Measurements from ENCODE around the gene EEF1G.

DNA sequence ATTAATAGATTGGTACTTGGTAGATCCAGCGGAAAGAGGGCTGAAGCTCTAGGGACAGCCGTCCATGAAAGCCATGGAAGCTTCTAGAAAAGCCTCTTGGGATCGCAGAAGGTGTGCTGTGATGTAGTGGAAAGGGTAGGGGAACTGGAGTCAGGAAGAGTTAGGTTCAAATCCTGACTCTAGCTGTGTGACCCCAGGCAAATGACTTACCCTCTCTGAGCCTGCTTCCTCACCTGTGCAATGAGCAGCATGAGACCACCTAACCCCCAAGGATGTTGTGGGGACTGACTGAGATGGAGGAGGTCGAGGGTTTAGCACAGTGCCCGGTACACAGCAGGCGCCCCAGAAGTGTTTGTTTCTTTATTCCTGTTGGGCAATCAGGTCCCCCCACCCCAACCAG lies 36.7 kb upstream of the EEF1G start:
- TF ChIP-seq ZNF530 (tag by site-specific recombination; IDR thresholded peaks at IDR 0.05; ENCODE audit: low read depth) (no peak), ZNF132 (tag by site-specific recombination; IDR thresholded peaks at IDR 0.05; ENCODE audit: borderline replicate concordance) (no peak), ZNF138 (tag by site-specific recombination; IDR thresholded peaks at IDR 0.05; ENCODE audit: borderline replicate concordance) (no peak), ZNF335 (tag by site-specific recombination; conservative IDR thresholded peaks at IDR 0.05) (no peak), ZNF24 (tag by site-specific recombination; IDR thresholded peaks at IDR 0.05) (no peak), TRIM28 (IDR thresholded peaks at IDR 0.05; ENCODE audit: borderline replicate concordance, low read length) (no peak), ZNF776 (tag by site-specific recombination; IDR thresholded peaks at IDR 0.05; ENCODE audit: borderline replicate concordance) (no peak)
- TF ChIP-seq, protein P1, sequence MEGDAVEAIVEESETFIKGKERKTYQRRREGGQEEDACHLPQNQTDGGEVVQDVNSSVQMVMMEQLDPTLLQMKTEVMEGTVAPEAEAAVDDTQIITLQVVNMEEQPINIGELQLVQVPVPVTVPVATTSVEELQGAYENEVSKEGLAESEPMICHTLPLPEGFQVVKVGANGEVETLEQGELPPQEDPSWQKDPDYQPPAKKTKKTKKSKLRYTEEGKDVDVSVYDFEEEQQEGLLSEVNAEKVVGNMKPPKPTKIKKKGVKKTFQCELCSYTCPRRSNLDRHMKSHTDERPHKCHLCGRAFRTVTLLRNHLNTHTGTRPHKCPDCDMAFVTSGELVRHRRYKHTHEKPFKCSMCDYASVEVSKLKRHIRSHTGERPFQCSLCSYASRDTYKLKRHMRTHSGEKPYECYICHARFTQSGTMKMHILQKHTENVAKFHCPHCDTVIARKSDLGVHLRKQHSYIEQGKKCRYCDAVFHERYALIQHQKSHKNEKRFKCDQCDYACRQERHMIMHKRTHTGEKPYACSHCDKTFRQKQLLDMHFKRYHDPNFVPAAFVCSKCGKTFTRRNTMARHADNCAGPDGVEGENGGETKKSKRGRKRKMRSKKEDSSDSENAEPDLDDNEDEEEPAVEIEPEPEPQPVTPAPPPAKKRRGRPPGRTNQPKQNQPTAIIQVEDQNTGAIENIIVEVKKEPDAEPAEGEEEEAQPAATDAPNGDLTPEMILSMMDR (tag by site-specific recombination; IDR thresholded peaks at IDR 0.05), result no peak
